SJSA1 (cell line): ENCODE data around the gene DTX1. TPM values are rescaled to one million over a fixed set of nuclear protein-coding genes. Genes with fewer than 3 reads are reported as not detected.

Experiments
- DNase-seq, 2 experiments: peaks; one replicate each; pipeline ENCODE4 v3.0.0-alpha.2; 2015 to 2020; ENCODE audit warnings: low spot score in 2 of 2, low read depth in 1 of 2
- H3K27ac ChIP-seq: fragments of 250-450 bp; sonication (Bioruptor Pico); 2 replicates; pipeline ENCODE4 v1.5.1; 2020; ENCODE audit warnings: mild to moderate bottlenecking, moderate library complexity
- H3K27me3 ChIP-seq: fragments of 250-450 bp; sonication (Bioruptor Pico); replicated peaks from 2 replicates; pipeline ENCODE4 v1.5.1; 2020; ENCODE audit warnings: mild to moderate bottlenecking, moderate library complexity
- H3K36me3 ChIP-seq: fragments of 250-450 bp; sonication (Bioruptor Pico); 2 replicates; pipeline ENCODE4 v1.5.1; 2020; ENCODE audit warnings: mild to moderate bottlenecking
- H3K4me1 ChIP-seq: fragments of 250-450 bp; sonication (Bioruptor Pico); replicated peaks from 2 replicates; pipeline ENCODE4 v1.6.1; 2021; ENCODE audit warnings: mild to moderate bottlenecking
- H3K4me3 ChIP-seq: fragments of 250-450 bp; sonication (Bioruptor Pico); 2 replicates; pipeline ENCODE4 v1.5.1; 2020; ENCODE audit warnings: mild to moderate bottlenecking
- H3K9me3 ChIP-seq: fragments of 250-450 bp; sonication (Bioruptor Pico); replicated peaks from 2 replicates; pipeline ENCODE4 v1.5.1; 2020; ENCODE audit warnings: mild to moderate bottlenecking
- total RNA-seq: library from RNA; depleted of rRNA; stranded (reverse); fragments of >200 nt; shearing (Covaris generic); gene quantifications from 2 replicates; pipeline ENCODE4 v1.2.3, GENCODE V29; 2014

The DTX1 gene
- total RNA-seq, 1 experiment from 2014 or later = not detected

DNA sequence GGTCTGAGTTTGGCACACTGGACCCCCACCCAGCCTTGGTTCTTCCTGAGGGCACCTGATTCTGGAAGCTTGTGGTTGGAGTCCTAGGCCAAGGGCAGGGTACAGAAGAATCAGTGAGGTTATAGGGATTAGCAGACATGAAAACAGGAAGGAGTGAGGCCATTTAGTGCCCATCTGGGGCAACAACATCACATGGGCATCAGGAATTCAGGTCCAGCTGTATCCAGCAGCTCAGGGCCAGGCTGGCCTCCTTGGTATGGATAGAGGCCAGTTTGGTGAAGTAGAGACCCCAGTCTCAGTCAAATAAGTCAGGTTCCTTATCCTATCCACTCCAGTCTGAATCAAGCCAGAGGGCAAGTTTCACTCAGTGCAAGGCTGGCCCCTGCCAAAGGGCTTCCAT is 42.8 kb downstream of the DTX1 start:
- H3K4me1 ChIP-seq = no peaks in the 10 kb centered on the region
- H3K27me3 ChIP-seq = 0 out of 2 replicates have a peak, but pooled peaks cover 2% of the 10 kb centered on the region
- H3K36me3 ChIP-seq = no peaks in the 10 kb centered on the region
- H3K27ac ChIP-seq = no peak overlapping the region
- no peak for DNase-seq
- no peak overlapping the region for H3K4me3 ChIP-seq
- no peaks in the 10 kb centered on the region for H3K9me3 ChIP-seq

DNA sequence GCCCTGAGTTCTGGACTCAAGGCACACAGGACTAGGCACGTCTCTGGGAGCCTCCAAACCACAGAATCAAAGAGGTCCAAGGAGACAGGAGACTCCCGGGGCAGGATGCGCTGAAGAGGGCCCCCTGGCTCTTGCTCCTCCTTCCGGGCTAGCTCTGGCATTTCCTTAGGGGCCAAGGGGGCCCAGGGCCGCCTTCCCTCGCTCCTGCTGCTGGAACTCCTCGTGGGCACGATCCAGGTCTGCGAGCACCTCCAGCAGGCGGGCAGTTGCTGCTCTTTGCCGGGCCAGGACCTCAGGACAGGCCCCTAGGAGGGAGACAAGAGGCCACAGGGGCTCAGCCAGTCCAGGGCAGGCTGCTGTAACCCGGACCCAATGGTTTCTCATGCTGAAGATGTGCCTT is 43.2 kb downstream of the DTX1 start:
- H3K36me3 ChIP-seq = no peaks in the 10 kb centered on the region

DNA sequence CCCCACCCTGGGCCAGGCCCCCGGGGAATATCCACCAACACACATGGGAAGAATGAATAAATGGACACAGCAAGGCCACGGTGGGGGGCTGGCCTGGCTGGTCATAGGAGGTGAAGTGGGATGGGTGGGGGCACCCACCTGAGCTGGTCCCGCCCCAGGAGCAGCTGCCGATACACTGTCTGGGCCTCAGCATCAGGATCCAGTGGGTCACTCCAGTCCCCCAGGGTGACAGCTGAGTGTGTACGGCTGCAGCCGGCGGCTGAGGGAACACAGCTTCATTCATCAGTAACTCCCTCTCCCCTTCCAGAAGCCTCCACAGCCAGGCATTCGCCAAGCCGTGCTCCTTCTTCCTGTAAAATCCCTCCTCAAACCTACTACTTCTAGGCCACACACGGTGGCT is 45.2 kb downstream of the DTX1 start:
- Histone ChIP-seq H3K9me3 (no peaks in the 10 kb centered on the region), H3K4me3 (no peak overlapping the region), H3K4me1 (no peaks in the 10 kb centered on the region), H3K27ac (no peak overlapping the region), H3K36me3 (no peaks in the 10 kb centered on the region), H3K27me3 (0 out of 2 replicates have a peak, but pooled peaks cover 2% of the 10 kb centered on the region)
- DNase-seq = no peak

More for the DNA sequence above, 43.2 kb downstream of the DTX1 start:
- 0 out of 2 replicates have a peak, but pooled peaks cover 2% of the 10 kb centered on the region for H3K27me3 ChIP-seq
- H3K4me1 ChIP-seq = no peaks in the 10 kb centered on the region
- no peak overlapping the region for H3K4me3 ChIP-seq
- no peak overlapping the region for H3K27ac ChIP-seq
- DNase-seq = no peak
- no peaks in the 10 kb centered on the region for H3K9me3 ChIP-seq

DNA sequence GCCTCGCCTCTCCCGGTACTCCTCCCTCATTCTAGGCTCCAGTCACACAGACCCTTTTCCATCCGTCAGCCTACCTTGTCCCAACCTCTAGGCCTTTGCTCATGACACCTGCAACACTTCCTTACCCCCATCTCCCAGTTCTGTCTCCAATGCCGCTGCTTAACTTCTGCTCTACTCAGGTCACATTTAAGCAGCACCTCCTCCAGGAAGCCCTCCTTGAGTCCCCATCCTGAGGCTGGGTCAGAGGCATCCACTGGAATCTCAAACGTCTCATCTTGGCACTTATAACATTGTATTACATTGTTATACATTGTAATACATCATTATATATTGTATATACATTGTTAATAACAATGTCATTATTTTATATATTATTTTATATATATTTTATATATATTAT is 46.3 kb downstream of the DTX1 start:
- H3K4me3 ChIP-seq = no peak overlapping the region
- no peaks in the 10 kb centered on the region for H3K4me1 ChIP-seq
- H3K27me3 ChIP-seq = 0 out of 2 replicates have a peak, but pooled peaks cover 2% of the 10 kb centered on the region
- no peak overlapping the region for H3K27ac ChIP-seq
- H3K9me3 ChIP-seq = no peaks in the 10 kb centered on the region
- no peak for DNase-seq
- no peaks in the 10 kb centered on the region for H3K36me3 ChIP-seq

DNA sequence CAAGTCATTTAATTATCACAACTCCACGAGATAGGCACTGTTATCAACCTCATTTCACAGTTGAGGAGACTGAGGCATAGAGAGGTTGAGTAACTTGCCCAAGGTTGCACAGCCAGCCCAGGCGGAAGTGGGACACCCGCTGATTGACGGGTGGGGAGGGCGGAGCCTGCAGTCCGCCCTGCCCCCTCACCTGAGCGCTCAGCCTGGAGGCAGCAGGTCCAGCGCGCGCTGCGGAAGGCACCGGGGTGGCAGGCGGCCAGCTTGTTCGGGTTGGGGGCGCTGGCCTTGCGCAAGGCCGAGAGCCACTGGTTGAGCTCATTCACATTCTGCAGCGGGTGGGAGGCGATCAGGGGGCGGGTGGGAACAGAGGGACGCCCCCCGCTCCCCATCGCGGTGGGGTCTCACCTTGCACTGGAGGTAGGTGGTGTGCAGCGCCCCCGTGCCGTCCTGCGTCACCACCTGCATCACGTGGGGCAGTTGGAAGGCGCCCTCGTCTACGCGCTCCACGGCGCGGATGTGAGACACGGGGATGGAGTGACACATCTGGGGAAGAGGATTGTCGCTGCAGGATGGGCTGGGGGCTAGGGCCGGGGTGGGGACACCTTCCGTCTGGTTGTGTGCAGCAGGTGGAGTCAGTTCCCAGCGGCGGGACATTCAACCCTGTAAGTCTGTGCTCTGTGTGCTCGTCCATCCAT is 47.4 kb downstream of the DTX1 start:
- Histone ChIP-seq H3K27ac (no peak overlapping the region), H3K4me1 (no peaks in the 10 kb centered on the region), H3K4me3 (no peak overlapping the region), H3K27me3 (0 out of 2 replicates have a peak, but pooled peaks cover 2% of the 10 kb centered on the region), H3K9me3 (no peaks in the 10 kb centered on the region), H3K36me3 (no peaks in the 10 kb centered on the region)
- DNase-seq = no peak

DNA sequence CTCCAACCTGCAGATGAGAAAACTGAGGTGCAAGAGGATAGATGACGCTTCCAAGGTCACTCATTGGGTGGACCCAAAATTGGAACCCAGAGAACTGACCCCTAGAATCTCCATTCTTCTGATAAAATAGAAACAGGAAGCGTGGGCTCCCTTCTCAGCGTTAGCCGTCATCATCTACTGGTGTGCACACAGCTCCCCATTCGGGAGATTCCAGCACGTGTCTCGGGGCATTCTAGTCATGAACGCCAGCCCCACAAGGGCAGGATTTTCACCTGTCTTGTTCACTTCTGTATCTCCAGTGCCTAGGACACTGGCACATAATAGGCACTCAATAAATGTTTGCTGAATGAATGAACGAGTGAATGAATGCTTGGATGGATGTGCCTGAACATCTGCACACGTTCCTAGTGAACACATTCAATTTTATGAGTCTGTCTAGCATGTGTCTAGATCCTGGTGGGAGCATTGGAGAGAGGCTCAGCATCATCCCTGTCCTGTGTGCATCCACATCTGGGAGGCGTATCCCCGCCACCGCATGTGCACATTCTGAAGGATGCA is 48.5 kb downstream of the DTX1 start:
- Histone ChIP-seq H3K4me1 (no peaks in the 10 kb centered on the region), H3K27ac (no peak overlapping the region), H3K36me3 (no peaks in the 10 kb centered on the region), H3K4me3 (no peak overlapping the region), H3K27me3 (0 out of 2 replicates have a peak, but pooled peaks cover 2% of the 10 kb centered on the region), H3K9me3 (no peaks in the 10 kb centered on the region)
- DNase-seq = no peak

DNA sequence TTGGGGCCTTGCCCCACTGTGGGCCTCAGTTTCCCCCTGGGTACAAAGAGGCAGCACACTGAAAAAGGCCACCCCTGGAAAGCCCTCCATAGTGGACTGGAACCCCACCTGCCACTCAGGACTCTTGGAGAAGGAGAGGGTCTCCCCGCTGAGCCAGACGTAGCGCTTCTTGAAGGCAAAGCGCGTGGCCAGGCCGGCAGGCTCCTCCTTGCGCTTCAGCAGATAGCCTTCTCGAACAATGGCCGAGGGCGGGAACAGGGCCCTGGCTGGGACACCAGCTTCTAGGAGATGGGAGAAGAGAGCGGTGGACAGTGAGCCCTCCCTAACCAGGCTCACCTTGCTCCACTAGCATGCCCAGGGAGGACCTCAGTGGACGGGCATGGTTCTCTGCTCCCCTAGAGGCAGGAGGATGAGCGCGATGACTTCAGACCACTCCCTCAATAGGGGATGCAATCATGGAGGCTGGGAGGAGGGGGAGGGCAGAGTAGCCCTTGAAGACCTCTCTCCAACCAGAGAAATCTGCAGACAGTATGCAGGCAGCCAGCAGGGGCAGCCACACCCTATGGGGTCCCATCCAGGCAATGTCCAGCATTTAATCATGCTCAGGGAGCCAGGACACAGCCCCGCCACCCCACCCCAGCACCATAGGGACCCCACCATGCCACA is 49.2 kb downstream of the DTX1 start:
- H3K4me1 ChIP-seq = no peaks in the 10 kb centered on the region
- no peaks in the 10 kb centered on the region for H3K36me3 ChIP-seq
- no peak overlapping the region for H3K4me3 ChIP-seq
- H3K27me3 ChIP-seq = 0 out of 2 replicates have a peak, but pooled peaks cover 2% of the 10 kb centered on the region
- H3K9me3 ChIP-seq = no peaks in the 10 kb centered on the region
- no peak for DNase-seq
- no peak overlapping the region for H3K27ac ChIP-seq

DNA sequence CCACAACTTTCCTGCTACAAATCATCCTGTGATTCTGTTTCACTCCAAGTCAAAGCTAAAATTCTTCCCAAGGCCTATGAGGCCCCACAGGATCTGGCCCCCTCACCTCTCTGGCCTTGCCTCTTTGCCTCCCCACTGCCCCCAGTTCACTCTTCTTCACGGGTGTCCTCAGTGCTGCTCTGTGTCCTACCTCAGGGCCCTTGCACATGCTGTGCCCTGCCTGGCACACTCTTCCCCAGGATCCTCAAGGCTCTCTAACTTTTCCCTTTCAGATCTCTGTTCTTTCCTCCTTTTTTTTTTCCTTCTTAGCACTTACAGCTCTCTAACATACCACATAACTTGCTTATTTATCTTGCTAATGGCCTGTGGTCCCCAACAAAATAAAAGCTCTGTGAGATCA is 49.8 kb downstream of the DTX1 start:
- DNase-seq = no peak

DNA sequence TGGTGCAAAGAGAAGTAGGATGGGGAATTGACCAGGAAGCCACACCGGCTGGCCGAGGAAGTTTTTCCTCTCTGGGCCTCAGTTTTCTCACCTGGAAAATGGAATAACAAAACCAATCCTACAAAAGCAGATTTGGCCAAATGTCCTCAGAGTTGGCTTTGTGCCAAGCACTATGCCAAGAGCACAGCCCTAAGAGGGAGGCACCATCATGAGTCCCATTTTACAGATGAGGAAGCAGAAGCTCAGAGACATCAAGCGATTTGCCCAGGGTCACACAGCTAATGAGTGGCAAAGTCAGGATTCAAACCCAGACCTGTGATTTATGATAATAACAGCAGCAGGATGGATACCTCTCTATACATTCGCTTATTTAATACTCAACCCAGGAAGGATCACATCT is 51.8 kb downstream of the DTX1 start:
- H3K36me3 ChIP-seq = no peaks in the 10 kb centered on the region
- no peak for DNase-seq
- H3K4me1 ChIP-seq = no peaks in the 10 kb centered on the region
- no peak overlapping the region for H3K4me3 ChIP-seq
- H3K9me3 ChIP-seq = no peaks in the 10 kb centered on the region
- H3K27ac ChIP-seq = no peak overlapping the region
- H3K27me3 ChIP-seq = peaks cover 3% of the 10 kb centered on the region; the same call in 1 of the 2 replicates

More for the DNA sequence above, 49.8 kb downstream of the DTX1 start:
- no peaks in the 10 kb centered on the region for H3K9me3 ChIP-seq
- peaks cover 2% of the 10 kb centered on the region; the same call in 1 of the 2 replicates for H3K27me3 ChIP-seq
- no peak overlapping the region for H3K27ac ChIP-seq
- no peaks in the 10 kb centered on the region for H3K4me1 ChIP-seq
- no peaks in the 10 kb centered on the region for H3K36me3 ChIP-seq
- H3K4me3 ChIP-seq = no peak overlapping the region

DNA sequence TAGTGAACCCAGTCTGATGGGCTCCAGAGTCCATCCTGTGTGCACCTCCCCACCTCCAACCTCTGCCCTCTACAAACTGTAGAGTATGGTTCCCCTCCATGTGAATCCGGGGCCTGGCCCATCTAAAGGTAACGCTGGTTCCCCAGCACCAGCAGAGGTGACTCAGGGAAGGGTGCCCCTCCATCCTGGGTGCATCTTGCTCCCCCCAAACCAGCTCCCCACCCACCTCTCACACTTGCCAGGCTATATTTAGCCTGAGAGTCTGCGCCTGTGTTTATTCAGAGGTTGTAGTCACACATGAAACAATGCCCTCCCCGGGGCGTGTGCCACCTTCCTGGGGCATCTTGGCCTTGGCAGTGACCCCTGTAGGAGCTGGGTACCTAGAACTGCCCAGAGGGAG is 52.8 kb downstream of the DTX1 start:
- no peak for DNase-seq
- H3K4me1 ChIP-seq = no peaks in the 10 kb centered on the region
- no peak overlapping the region for H3K4me3 ChIP-seq
- H3K27me3 ChIP-seq = peaks cover 3% of the 10 kb centered on the region; the same call in 1 of the 2 replicates
- H3K27ac ChIP-seq = no peak overlapping the region
- H3K9me3 ChIP-seq = no peaks in the 10 kb centered on the region
- H3K36me3 ChIP-seq = no peaks in the 10 kb centered on the region

DNA sequence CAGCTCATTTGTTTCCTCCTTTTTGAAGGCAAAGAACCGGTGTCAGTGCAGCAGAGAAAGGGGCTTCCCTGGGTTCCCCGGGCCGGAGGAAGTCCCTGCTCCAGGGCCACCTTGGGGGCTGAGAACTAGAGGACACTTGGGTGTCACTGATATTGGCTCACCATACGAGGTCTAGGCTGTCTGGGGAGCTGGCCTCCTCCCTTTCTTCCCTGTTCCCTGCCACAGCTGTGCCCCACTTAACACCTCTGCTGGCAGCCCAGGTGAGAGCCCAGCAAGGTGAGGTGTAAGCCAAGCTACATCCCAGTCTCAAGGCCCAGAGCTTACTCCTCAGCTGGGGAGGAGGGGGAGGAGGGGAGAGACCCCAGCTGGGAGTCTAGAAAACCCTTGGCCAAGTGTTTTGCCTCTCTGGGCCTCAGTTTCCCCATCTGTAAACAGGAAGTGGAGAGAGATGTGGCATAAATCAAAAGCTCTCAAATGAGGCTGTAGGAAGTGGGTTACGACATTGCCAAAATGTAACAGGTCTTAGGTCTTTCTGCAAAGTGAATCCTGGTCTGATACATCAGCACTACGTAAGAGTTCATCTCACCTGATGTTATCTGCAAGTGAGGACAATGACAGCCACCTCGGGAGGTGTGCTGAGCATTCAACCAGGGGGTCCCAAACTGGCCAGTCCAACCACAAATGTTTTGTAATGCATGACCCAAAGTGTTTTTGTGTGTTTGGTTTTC is 53.5 kb downstream of the DTX1 start:
- Histone ChIP-seq H3K9me3 (no peaks in the 10 kb centered on the region), H3K4me1 (no peaks in the 10 kb centered on the region), H3K4me3 (no peak overlapping the region), H3K36me3 (no peaks in the 10 kb centered on the region), H3K27ac (no peak overlapping the region), H3K27me3 (peaks cover 3% of the 10 kb centered on the region; the same call in 1 of the 2 replicates)
- no peak for DNase-seq

DNA sequence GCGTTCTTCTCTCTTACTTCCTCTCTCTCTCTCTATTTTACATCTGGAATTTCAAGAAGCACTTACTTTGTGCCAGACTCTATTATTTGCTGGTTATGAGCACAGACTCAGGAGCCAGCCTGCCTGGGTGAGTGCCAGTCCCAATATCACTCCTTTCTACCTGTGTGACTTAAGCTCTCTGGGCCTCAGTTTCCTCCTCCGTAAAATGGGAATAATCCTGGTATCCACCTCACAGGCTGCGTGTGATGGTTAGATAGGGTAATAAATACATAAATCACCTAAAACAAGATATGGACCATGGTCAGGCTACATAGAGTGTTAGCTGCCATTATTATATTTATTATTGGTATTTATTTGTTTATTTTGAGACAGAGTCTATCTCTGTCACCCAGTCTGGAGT is 54.7 kb downstream of the DTX1 start:
- H3K4me1 ChIP-seq = no peaks in the 10 kb centered on the region
- no peak for DNase-seq
- H3K4me3 ChIP-seq = no peak overlapping the region
- H3K27me3 ChIP-seq = peaks cover 3% of the 10 kb centered on the region; the same call in 1 of the 2 replicates
- no peak overlapping the region for H3K27ac ChIP-seq
- no peaks in the 10 kb centered on the region for H3K9me3 ChIP-seq
- no peaks in the 10 kb centered on the region for H3K36me3 ChIP-seq

DNA sequence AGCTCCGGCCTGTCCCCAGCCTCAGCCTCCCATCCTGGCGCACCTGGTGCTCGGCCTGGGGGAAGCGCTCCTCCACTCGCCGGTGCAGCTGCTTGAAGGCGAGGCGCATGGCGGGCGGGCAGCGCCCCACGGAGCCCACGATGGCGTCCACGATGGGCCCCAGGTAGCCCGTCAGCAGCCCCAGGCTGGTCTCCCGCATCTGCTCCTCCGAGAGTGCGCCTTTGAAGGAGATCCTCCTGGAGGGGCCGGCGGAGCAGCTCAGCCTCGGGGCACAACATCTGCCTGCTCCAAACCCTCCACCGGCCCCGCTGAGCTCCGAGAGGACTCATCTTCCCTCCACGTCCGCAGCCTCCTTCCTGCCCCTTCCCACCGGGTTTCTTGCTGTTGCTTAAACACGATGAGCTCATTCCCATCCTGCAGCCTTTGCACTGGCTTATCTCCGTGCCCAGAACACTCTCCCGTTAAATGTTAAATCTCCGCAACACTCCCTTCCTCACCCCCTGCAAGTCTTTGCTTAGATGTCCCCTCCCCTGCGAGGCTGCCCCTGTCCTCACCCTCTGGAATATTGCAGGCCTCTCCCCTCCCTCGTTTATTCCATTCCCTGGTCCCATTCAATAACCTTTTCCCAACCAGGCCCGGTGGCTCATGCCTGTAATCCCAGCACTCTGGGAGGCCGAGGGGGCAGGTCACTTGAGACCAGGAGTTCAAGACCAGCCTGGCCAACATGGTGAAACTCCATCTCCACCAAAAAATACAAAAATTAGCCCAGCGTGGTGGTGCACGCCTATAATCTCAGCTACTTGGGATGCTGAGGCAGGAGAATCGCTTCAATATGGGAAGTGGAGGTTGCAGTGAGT is 55.7 kb downstream of the DTX1 start:
- H3K4me1 ChIP-seq = no peaks in the 10 kb centered on the region
- no peak overlapping the region for H3K4me3 ChIP-seq
- no peaks in the 10 kb centered on the region for H3K36me3 ChIP-seq
- H3K9me3 ChIP-seq = no peaks in the 10 kb centered on the region
- peaks cover 3% of the 10 kb centered on the region; the same call in 1 of the 2 replicates for H3K27me3 ChIP-seq
- DNase-seq = no peak
- no peak overlapping the region for H3K27ac ChIP-seq
